Right hindlimb (tissue), 1 donor: ENCODE data around the gene TRIP10.

Experiments
- DNase-seq: peaks from one replicate; pipeline ENCODE4 v3.0.0-alpha.2; 2018

The TRIP10 gene

DNA sequence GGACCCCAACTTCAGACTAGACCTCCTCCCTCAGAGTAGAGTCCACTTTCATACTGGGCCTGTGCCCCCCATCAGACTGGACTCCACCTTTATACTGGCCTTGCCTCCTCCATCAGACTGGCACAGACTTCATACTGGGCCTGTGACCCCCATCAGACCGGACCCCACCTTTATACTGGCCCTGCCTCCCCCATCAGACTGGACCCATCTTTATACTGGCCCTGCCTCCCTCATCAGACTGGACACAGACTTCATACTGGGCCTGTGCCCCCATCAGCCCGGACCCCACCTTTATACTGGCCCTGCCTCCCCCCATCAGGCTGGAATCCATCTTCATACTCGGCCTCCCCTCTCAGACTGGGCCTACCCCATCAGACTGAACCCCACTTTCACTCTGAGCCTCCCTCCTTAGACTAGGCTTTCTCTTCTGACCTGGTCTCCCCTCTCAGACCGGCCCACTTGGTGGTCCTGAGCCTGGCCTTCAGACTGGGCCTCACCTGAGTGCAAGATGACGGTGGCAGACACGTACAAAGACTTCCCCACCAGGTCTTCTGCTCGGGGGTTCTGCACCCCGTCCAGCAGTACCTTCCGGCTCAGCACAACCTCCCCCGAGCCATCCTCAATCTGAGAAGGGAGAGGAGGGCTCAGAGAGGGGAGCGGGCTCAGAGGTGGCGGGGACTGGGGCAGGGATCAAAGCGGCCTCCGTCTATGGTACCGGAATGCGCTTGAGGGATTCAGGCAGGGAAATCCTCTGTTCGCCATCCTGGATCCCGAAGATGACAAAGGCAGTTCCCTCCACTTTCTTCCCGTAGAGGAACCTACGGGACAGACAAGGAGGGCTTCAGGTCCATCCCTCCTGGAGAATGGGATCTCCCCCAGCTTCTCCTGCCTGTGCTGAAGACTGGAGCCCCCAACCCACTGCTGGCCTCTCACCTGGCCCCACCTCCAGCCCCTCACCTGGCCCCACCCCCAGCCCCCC lies 26.5 kb upstream of the TRIP10 start:
- no peak for DNase-seq

DNA sequence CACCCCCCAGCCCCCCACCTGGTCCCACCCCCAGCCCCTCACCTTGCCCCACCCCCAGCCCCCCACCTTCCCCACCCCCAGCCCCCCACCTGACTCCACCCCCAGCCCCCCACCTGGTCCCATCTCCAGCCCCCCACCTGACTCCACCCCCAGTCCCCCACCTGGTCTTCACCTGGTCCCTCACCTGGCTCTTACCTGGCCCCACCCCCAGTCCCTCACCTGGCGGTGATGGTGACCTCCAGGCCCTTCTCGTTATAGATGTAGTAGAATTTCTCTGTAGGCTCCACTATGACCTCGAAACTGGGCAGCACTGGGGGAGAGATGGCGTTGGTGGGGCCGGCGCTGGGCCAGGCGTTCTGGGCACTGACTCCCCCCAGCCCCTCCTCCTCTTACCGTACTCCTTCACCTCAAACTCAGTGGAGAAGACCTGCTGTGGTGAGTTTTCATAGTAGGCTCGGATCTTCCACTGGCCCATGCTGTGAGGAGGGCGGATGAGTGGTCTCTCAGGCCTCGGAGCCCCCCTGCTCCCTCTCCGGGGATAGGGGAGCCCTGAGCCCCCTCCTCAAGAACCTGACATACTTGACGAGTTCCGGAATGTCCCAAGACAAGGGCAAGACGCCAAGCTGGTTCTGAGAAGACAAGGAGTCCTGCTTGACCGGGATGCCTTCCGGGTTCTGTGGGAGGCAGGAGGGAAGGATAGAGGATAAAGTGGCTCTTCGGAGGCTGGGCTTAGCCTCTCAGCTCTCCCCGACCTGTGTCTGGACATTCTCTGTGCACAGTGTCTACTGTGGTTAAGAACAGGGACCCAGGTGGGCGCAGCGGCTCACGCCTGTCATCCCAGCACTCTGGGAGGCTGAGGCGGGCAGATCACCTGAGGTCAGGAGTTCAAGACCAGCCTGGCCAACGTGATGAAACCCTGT lies 25.4 kb upstream of the TRIP10 start:
- no peak for DNase-seq

DNA sequence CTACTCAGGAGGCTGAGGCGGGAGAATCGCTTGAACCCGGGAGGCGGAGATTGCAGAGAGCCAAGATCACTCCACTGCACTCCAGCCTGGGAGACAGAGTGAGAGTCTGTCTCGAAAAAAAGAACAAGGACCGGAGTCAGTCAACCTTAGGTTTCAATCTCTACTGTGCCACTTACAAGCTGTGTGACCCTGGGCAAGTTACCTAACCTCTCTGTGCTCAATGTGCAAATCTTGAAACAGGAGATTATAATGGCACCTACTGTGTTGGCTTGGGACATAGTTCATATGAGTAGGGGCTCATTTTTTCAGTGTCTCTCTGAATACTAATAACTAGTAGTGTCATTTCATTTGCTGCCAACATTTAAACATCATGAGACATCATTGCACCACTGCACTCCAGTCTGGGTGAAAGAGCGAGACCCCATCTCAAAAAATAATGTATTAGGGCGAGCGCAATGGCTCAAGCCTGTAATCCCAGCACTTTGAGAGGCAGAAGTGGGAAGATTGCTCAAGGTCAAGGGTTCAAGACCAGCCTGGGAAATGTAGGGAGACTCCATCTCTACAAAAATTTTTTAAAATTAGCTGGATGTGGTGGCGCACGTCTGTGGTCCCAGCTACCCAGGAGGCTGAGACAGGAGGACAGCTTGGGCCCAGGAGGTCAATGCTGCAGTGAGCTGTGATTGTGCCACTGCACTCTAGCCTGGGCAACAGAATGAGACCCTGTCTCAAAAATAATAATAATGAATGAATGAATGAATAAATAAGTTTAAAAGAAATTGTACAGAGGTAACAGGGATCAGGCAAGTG lies 24.5 kb upstream of the TRIP10 start:
- no peak for DNase-seq

DNA sequence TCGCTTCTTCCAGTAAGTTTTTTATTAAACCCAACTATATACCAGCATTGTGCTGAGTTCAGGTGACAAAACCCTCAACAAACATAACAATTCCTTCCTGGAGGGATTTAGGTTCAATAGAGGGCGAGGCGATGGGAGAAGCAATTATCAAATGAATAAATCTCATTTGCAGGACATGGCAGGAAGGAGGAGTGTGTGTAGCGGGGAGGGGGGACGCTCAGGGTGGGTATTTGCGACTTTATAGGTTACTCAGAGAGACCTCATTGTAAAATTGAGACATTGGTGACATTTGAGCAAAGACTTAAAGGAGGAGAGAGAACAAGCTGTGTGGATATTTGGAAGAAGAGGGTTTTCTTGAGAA lies 22.9 kb upstream of the TRIP10 start:
- no peak for DNase-seq

DNA sequence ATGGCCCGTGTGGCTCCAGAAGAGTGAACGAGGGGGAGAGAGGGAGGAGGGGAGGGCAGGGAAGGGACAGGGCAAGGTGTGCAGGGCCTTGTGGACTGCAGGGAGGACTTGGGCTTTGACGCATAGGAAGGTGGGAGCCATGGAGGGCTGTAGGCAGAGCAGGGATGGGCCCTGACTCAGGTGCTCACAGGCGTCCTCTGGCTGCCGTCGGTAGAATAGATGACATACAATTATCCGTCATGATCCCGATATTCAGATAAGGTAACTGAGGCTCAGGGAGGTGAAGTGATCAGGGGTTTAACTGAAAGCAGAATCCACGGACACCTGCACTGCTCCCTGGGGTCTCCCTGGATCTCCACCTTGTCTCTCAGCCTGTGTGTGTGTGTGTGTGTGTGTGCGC lies 22.4 kb upstream of the TRIP10 start:
- DNase-seq, result no peak

DNA sequence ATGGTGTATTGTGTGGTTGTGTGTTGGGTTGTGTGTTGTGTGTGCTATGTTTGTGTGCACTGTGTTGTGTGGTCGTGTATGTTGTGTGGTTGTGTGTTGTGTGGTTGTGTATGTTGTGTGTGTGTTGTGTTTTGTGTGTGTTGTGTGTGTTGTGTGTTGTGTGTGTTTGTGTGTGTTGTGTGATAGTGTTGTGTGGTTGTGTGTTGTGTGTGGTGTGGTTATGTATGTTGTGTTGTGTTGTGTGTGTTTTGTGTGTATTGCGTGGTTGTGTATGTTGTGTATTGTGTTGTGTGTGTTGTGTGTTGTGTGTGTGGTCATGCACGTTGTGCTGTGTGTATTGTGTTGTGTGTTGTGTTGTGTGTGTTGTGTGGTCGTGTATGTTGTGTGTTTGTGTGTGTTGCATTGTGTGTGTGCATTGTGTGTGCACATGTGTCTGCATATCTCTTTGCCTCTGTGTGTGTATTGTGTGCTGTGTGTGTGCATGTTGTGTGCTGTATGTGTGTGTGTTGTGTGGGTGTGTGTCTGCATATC lies 22.0 kb upstream of the TRIP10 start:
- DNase-seq, result no peak

DNA sequence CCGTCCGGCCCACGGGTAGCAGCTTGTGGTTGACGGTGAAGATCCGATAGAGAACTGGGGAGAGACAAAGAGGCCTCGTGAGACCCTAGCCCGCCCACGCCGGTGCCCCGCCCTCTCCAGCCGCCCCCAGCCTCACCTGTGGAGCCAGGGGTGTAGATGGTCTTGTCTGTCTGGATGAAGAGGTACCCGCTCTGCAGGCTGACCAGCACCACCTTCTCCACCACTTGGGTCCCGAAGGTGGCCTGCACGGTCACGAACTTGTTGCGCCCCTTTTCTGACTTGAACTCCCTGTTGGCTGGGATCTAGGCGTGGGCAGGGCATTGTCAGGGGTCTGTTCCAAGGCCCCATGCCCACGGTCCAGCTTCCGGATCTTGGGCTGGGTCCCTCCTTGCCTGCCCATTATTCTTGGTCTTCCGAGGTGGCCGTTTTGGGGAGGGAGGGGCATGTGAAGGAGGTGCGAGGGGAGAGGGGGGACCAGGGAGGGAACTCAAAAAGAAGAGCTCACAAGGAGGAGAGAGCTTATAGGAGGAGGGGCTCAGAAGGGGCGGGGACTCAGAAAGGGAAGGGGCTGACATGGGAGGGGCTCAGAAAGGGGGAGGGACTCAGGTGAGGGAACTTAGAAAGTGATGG lies 21.3 kb upstream of the TRIP10 start:
- no peak for DNase-seq

DNA sequence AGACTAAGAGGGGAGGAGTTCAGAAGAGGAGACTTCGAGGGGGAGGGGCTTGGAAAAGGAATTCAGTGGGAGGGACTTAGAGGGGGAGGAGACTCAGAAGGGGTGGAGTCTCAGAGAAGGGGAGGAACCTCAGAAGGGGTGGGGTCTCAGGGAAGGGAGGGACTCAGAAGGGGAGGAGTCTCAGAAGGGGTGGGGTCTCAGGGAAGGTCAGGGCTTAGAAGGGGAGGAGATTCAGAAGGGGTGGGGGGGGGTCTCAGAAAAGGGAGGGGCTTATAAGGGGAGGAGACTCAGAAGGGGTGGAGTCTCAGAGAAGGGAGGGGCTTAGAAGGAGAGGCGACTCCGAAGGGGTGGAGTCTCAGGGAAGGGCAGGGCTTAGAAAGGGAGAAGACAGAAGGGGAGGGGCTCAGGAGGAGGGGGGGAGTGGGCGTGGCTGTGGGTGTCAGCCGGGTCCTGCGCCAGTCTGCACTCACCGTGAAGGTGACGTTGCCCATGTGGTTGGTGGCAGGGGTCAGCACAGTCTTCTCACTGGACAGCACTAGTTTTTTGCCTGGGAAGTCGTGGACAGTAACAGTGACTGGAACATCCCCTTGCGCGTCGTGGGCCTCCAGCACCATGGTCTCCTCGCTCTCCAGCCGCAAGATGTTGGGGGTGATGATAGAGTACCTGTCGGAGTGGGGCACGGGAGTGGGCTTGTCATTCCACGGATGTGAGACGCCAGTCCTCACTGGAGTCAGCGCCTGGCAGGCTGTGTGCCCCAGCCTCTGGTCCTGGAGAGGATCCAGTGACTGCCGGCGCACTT lies 20.5 kb upstream of the TRIP10 start:
- DNase-seq, result no peak

DNA sequence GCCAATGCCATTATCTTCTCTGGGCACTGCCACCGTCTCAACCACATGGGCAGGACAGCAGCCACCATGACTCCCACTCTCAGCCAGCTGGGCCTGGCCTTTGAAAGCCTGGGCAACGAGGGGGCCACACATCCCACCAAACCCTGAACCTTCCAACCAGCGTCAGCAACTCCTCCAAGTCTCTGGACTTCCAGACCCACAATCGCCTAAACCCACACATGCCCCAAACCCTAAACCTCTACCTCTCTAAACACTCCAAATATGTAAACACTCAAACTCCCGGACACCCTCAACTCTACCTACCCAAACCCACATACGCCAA lies 20.0 kb upstream of the TRIP10 start:
- no peak for DNase-seq

DNA sequence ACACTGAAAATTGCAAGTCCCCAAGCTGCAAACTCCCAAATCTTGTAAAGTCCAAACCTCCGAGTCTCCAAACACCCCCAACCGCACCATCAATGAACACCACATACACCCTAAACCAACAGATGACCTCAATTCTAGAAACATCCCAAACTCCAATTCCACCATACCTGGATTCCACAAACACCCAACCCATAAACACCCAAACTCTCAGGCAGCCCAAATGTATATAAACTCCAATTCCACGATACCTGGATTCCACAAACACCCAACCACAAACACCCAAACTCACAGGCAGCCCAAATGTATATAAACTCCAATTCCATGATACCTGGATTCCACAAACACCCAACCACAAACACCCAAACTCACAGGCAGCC lies 19.5 kb upstream of the TRIP10 start:
- DNase-seq, result no peak

DNA sequence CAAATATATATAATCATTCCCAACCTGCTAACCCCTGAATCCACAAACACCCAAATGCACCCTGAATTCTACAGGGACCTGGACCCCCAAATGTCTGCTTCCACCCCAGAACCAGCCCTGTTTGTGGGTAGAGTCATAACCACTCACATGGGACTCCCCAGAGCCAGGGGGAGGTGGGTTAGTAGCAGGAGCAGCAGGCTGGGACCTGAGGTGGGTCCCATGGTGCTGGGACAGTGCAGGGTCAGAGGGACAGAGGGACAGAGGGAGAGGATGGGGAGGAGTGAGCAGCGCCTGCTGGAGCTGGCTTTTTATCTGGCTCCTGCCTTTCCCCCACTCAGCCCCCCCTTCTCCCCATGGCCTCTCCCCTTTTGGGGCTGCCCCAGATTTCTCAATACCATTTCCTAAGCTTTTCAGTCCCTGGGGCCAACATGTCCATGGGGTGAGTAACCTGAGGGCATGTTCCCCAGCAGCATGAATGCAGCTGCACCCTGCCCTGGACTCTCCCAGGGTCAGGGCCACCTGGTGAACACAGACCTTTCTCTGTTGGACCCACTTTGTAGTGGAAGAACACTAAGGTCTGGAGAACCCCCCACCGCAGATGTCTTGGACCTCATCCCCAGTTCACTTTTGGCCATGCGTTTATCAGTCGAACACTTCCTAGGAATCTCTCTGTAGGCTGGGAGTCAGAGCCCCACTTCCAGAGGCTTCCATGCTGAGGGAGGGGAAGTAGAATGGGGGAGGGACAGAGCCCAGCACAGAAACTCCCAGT lies 18.9 kb upstream of the TRIP10 start, which contains the start of gene C3:
C3 (minus strand) TSS at position 282 of the 769 bp plus-strand sequence; CDS start at position 221, 61 bp downstream.
- DNase-seq, result no peak

DNA sequence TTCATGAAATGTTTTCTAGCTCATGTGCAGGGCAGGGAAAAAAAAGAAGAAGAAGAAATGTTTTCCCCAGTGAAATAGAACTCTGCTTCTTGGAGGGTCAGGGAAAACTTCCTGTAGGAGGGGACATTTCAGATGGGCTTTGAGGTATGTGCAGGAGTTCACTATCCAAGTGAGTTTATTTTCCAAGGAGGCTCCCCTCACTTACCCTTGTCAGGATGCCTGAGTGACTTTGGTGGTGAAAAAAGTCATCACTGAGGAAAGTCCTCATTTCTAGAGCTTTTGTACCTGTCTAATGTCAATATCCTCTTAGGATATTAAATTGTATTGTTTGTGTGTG lies 18.4 kb upstream of the TRIP10 start:
- no peak for DNase-seq

DNA sequence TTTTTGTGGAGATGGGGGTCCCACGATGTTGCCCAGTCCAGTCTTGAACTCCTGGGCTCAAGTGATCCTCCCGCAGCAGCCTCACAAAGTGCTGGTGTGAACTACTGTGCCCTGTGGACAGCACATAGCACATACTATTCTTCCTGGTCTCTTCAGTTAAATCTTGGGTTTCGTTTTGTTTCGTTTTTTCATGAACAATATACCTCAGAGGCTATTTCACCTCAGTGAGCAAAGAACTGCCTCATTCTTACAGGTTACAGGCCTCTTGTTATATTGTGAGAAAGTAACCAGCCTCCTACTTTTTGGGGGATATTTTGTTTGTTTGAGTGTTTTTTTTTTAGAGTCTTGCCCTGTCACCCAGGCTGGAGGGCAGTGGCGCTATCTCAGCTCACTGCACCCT lies 17.7 kb upstream of the TRIP10 start:
- DNase-seq, result no peak

DNA sequence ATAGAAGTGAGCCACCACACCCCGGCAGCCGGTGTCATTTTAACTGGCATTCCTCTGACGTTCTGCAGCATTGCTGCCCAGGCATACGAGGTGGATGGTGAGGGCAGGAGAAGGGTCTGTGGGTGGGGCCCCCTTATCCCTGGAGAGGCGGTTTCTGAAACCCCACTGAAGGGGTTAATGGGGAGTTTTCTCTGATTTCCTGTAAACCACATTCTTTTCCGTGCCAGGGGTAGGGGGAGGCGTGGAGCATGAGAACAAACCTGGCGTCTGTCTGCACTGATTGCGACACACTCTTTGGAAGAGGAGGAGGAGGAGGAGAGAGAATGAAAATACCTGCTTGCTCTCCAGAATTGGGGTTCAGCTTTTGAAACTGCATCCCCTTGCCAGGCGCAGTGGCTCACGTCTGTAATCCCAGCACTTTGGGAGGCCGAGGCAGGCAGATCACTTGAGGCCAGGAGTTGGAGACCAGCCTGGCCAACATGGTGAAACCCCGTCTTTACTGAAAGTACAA lies 16.3 kb upstream of the TRIP10 start:
- no peak for DNase-seq

DNA sequence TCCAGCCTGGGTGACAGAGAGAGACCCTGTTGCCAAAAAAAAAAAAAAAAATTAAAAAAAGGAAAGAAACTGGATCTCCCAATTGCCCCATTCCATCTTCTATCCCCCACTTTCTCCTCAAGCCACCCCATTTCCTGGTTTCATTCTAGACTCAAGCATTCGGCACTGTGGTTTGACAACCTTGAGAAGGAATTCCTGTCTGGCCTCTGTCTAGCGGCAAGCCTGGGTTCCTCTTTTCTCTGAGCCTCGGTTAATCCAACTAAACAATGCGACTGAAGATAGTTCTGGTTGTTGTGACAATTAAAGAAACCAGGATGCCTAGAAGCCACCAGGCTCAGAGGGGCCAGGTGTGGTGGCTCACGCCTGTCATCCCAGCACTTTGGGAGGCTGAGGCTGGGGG lies 15.7 kb upstream of the TRIP10 start:
- no peak for DNase-seq

DNA sequence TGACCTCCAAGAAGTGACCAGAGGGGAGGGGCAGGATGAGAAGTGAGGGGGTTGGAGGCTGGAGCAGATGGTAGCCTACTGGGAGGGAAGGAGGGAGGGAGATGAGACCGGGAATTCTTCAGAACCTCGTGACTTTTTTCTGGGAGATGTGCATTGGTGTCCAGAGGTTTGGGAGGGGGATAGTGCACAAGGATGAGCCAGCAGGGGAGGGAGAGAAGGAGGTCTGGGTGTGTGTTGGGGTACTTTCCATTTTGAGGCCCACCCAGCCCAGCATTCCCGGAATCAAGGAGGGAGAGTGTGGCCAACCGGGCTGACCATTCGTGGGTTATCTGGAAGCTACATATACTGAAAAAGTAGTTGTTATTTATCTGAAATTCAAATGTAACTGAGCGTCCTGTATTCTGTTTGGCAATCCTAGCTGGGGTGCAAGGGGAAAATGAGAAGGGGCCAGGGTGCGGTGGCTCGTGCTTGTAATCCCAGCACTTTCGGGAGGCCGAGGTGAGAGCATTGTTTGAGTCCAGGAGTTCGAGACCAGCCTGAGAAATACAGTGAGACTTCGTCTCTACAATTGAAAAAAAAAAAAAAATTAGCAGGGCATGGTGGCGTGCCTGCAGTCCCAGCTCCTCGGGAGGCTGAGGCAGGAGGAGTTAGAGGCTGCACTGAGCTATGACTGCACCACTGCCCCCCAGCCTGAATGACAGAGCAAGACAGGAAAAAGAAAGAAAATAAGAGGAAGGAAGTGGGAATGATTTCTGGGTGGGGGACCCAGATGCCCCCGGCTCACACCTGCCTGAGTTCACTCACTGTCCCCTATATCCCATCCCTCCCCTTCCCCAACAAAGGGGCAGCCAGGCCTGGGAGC lies 14.6 kb upstream of the TRIP10 start:
- DNase-seq, result no peak

DNA sequence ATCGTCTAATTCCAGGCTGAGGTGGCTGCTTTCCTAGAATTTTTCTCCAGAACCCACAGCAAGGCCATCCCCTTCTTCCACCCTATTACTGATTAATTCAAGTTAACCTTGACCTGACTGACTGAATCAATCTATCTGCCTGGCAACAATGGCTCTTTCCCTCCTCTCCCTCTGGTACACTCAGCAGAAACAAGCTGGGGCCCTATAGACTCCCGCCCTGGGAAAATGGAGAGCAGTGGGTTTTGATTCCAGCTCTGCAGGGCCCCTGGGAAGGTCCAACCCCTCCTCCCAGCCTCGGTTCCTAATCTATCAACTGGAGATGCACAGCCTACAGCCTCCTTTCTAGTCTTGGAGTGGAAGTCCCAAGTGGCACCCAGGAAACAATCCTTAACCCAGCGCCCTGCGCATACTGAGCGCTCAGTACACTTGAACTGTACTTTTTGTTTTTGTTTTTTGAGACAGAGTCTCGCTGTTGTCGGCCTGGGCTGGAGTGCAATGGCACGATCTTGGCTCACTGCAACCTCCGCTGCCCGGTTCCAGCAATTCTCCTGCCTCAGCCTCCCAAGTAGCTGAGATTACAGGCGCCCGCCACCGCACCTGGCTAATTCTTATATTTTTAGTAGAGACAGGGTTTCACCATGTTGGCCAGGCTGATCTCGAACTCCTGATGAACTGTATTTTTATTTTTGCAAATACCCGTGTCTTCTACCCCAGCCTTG lies 13.8 kb upstream of the TRIP10 start:
- no peak for DNase-seq

DNA sequence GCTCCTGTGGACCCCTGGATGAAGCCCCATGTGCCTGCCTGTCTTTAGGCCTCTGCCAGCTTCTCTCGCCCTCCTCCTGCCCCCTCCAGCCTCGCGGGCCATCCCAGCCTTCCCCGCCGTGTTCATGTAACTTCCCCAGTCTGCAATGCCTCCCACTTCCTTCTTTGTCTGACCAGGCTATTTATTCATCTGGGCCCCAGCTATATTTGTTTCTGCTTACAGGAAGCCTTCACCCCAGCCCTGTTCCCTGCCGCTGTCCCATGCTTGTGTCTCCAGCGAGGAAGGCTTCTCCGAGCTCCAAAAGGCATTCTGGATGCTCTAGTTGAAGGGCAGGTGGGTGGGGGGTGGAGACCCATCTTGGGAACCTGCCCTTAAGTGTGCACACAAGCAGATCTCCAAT lies 11.1 kb upstream of the TRIP10 start:
- DNase-seq, result no peak
